ENCODE measurements around the gene DAG1.

DNA sequence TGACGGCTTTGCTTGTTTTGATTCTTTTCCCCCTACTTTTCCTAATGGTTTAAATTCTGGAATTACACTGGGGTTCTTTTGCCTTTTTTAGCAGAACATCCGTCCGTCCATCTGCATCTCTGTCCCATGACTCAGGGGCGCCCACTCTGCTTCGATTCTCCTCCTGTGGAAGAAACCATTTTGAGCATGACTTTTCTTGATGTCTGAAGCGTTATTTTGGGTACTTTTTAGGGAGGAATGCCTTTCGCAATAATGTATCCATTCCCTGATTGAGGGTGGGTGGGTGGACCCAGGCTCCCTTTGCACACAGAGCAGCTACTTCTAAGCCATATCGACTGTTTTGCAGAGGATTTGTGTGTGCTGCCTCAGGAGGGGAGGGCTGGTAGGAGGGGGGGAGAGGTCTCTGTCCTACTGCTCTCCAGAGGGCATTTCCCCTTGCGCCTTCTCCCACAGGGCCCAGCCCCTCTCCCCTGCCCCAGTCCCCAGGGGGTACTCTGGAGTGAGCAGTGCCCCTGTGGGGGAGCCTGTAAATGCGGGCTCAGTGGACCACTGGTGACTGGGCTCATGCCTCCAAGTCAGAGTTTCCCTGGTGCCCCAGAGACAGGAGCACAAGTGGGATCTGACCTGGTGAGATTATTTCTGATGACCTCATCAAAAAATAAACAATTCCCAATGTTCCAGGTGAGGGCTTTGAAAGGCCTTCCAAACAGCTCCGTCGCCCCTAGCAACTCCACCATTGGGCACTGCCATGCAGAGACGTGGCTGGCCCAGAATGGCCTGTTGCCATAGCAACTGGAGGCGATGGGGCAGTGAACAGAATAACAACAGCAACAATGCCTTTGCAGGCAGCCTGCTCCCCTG, 64.7 kb downstream of the DAG1 start:
- TF ChIP-seq, protein P1, sequence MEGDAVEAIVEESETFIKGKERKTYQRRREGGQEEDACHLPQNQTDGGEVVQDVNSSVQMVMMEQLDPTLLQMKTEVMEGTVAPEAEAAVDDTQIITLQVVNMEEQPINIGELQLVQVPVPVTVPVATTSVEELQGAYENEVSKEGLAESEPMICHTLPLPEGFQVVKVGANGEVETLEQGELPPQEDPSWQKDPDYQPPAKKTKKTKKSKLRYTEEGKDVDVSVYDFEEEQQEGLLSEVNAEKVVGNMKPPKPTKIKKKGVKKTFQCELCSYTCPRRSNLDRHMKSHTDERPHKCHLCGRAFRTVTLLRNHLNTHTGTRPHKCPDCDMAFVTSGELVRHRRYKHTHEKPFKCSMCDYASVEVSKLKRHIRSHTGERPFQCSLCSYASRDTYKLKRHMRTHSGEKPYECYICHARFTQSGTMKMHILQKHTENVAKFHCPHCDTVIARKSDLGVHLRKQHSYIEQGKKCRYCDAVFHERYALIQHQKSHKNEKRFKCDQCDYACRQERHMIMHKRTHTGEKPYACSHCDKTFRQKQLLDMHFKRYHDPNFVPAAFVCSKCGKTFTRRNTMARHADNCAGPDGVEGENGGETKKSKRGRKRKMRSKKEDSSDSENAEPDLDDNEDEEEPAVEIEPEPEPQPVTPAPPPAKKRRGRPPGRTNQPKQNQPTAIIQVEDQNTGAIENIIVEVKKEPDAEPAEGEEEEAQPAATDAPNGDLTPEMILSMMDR (IDR thresholded peaks at IDR 0.05 in 2 of 3, conservative IDR thresholded peaks at IDR 0.05 in 1 of 3; ENCODE audit: control insufficient read depth in 2 of 3, extremely low read depth in 1 of 3, insufficient read depth in 1 of 3, low read depth in 3 of 3, low read length in 3 of 3), result no peak
- no peak for TF ChIP-seq SRF (IDR thresholded peaks at IDR 0.05; ENCODE audit: low read depth in 2 of 2, low read length in 2 of 2)
- no peak for TF ChIP-seq FOXK2 (IDR thresholded peaks at IDR 0.05)
- no peak for TF ChIP-seq TCF12 (IDR thresholded peaks at IDR 0.05; ENCODE audit: low read depth, low read length)
- no peak for TF ChIP-seq SMC3 (IDR thresholded peaks at IDR 0.05; ENCODE audit: borderline replicate concordance, low read length)
- no peak for TF ChIP-seq NFIC (IDR thresholded peaks at IDR 0.05; ENCODE audit: low read depth, low read length)
- no peak for TF ChIP-seq ETV6 (conservative IDR thresholded peaks at IDR 0.05 in 1 of 2, IDR thresholded peaks at IDR 0.05 in 1 of 2; ENCODE audit: borderline replicate concordance in 1 of 2, low read depth in 1 of 2)
- no peak for TF ChIP-seq HDGF (IDR thresholded peaks at IDR 0.05)
- no peak for TF ChIP-seq ESRRA (IDR thresholded peaks at IDR 0.05; ENCODE audit: low read length)
- no peak for TF ChIP-seq EZH2 (IDR thresholded peaks at IDR 0.05; ENCODE audit: borderline replicate concordance, control insufficient read depth, low read depth, low read length)
- TF ChIP-seq, protein P2, sequence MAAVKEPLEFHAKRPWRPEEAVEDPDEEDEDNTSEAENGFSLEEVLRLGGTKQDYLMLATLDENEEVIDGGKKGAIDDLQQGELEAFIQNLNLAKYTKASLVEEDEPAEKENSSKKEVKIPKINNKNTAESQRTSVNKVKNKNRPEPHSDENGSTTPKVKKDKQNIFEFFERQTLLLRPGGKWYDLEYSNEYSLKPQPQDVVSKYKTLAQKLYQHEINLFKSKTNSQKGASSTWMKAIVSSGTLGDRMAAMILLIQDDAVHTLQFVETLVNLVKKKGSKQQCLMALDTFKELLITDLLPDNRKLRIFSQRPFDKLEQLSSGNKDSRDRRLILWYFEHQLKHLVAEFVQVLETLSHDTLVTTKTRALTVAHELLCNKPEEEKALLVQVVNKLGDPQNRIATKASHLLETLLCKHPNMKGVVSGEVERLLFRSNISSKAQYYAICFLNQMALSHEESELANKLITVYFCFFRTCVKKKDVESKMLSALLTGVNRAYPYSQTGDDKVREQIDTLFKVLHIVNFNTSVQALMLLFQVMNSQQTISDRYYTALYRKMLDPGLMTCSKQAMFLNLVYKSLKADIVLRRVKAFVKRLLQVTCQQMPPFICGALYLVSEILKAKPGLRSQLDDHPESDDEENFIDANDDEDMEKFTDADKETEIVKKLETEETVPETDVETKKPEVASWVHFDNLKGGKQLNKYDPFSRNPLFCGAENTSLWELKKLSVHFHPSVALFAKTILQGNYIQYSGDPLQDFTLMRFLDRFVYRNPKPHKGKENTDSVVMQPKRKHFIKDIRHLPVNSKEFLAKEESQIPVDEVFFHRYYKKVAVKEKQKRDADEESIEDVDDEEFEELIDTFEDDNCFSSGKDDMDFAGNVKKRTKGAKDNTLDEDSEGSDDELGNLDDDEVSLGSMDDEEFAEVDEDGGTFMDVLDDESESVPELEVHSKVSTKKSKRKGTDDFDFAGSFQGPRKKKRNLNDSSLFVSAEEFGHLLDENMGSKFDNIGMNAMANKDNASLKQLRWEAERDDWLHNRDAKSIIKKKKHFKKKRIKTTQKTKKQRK (IDR thresholded peaks at IDR 0.05; ENCODE audit: low read depth, low read length), result no peak

Measured in GM12878 (cell line).